IMR-90 (cell line): Measurements from ENCODE around the gene ARMC5. TPM values are rescaled to one million over a fixed set of nuclear protein-coding genes. Genes with fewer than 3 reads are reported as not detected.

ENCODE experiments used
- ATAC-seq: fragments of 200-7000 bp; cut with Tn5 transposase; 2 replicates; pipeline ENCODE4 v1.9.1; 2020; ENCODE audit warnings: low read depth, mild to moderate bottlenecking, moderate library complexity
- BruUV-seq: library from RNA; stranded (reverse); fragments of 400-500 nt; replicated peaks from 2 replicates; lab custom pipeline; 2021; lab: Mats Ljungman, UMichigan
- CTCF ChIA-PET: fragments of 300-600 bp; formaldehyde crosslinking; extraction: SDS; loops from one replicate; lab custom pipeline; 2021; ENCODE audit warnings: antibody characterized with exemption; lab: Yijun Ruan, JAX
- POLR2A ChIA-PET: fragments of 300-600 bp; sonication (Branson Sonifier 250); formaldehyde crosslinking; loops from one replicate; lab custom pipeline; 2022; ENCODE audit warnings: antibody characterized with exemption; ENCODE audit not compliant: unreplicated experiment; lab: Charles Lee
- DNase-seq: peaks from one replicate; pipeline ENCODE4 v3.0.0; 2013
- H2AFZ ChIP-seq: replicated peaks from 2 replicates; pipeline ENCODE3; 2013; ENCODE audit warnings: low read length, mild to moderate bottlenecking; ENCODE audit not compliant: poor library complexity
- H2AK5ac ChIP-seq: 2 replicates; pipeline ENCODE4 v1.6.1; 2013; ENCODE audit warnings: low read depth, low read length, inconsistent platforms
- H2AK9ac ChIP-seq: replicated peaks from 2 replicates; pipeline ENCODE3; 2013; ENCODE audit warnings: mild to moderate bottlenecking, low read depth, low read length, moderate library complexity; ENCODE audit not compliant: poor library complexity
- H2BK120ac ChIP-seq: 2 replicates; pipeline ENCODE4 v1.6.1; 2013; ENCODE audit warnings: low read depth, low read length, inconsistent platforms
- H2BK15ac ChIP-seq: 3 replicates; pipeline ENCODE4 v1.6.1; 2013; ENCODE audit warnings: low read depth, low read length, inconsistent platforms
- H2BK20ac ChIP-seq: 2 replicates; pipeline ENCODE4 v1.6.1; 2013; ENCODE audit warnings: low read depth, mild to moderate bottlenecking, inconsistent platforms, low read length, moderate library complexity
- H2BK5ac ChIP-seq: 2 replicates; pipeline ENCODE4 v1.6.1; 2013; ENCODE audit warnings: mild to moderate bottlenecking, low read depth, low read length, inconsistent platforms; ENCODE audit not compliant: poor library complexity, severe bottlenecking
- H3K14ac ChIP-seq: replicated peaks from 2 replicates; pipeline ENCODE4 v1.6.1; 2013; ENCODE audit warnings: low read depth, low read length, inconsistent platforms
- H3K18ac ChIP-seq: 2 replicates; pipeline ENCODE4 v1.6.1; 2013; ENCODE audit warnings: low read depth, low read length, control low read depth
- H3K23ac ChIP-seq: 2 replicates; pipeline ENCODE4 v1.6.1; 2013; ENCODE audit warnings: low read depth, low read length, inconsistent platforms
- H3K27ac ChIP-seq: 2 replicates; pipeline ENCODE4 v1.5.1; 2013; ENCODE audit warnings: mild to moderate bottlenecking, control low read depth, low read length; ENCODE audit not compliant: insufficient read depth
- H3K27me3 ChIP-seq: 2 replicates; pipeline ENCODE4 v1.6.1; 2013; ENCODE audit warnings: low read length; ENCODE audit not compliant: control insufficient read depth, insufficient read depth
- H3K36me3 ChIP-seq: 2 replicates; pipeline ENCODE4 v1.6.1; 2013; ENCODE audit warnings: low read length, mixed read lengths; ENCODE audit not compliant: control insufficient read depth, insufficient read depth
- H3K4ac ChIP-seq: 2 replicates; pipeline ENCODE4 v1.6.1; 2013; ENCODE audit warnings: low read depth, low read length, inconsistent platforms
- H3K4me1 ChIP-seq: 2 replicates; pipeline ENCODE4 v1.6.1; 2013; ENCODE audit warnings: low read length, mixed read lengths; ENCODE audit not compliant: control insufficient read depth, insufficient read depth
- H3K4me2 ChIP-seq: 2 replicates; pipeline ENCODE4 v1.6.1; 2013; ENCODE audit warnings: low read depth, mild to moderate bottlenecking, control low read depth, low read length, moderate library complexity
- H3K4me3 ChIP-seq: 2 replicates; pipeline ENCODE4 v1.5.1; 2013; ENCODE audit warnings: low read depth, mild to moderate bottlenecking, control low read depth, low read length, moderate library complexity; ENCODE audit not compliant: insufficient read depth
- H3K56ac ChIP-seq: 2 replicates; pipeline ENCODE4 v1.6.1; 2013; ENCODE audit warnings: low read length, inconsistent platforms; ENCODE audit not compliant: insufficient read depth; ENCODE audit errors: extremely low read depth
- H3K79me1 ChIP-seq, 2 experiments: 2 replicates each; pipeline ENCODE4 v1.6.1; 2013; ENCODE audit warnings: low read length in 2 of 2, inconsistent platforms in 1 of 2, low read depth in 1 of 2
- H3K9ac ChIP-seq: 2 replicates; pipeline ENCODE4 v1.6.1; 2013; ENCODE audit warnings: low read depth, low read length, control low read depth
- H3K9me1 ChIP-seq: 2 replicates; pipeline ENCODE4 v1.6.1; 2013; ENCODE audit warnings: low read length, inconsistent platforms; ENCODE audit not compliant: insufficient read depth
- H3K9me3 ChIP-seq: 2 replicates; pipeline ENCODE4 v1.6.1; 2013; ENCODE audit warnings: low read length; ENCODE audit not compliant: control insufficient read depth, insufficient read depth
- H4K20me1 ChIP-seq: 2 replicates; pipeline ENCODE4 v1.6.1; 2013; ENCODE audit warnings: low read length, inconsistent platforms; ENCODE audit not compliant: insufficient read depth
- H4K5ac ChIP-seq: 2 replicates; pipeline ENCODE4 v1.6.1; 2013; ENCODE audit warnings: mild to moderate bottlenecking, low read depth, low read length, control low read depth
- H4K8ac ChIP-seq, 2 experiments: 2 replicates each; pipeline ENCODE4 v1.6.1; 2013; ENCODE audit warnings: low read depth in 2 of 2, low read length in 2 of 2, control low read depth in 1 of 2, inconsistent platforms in 1 of 2
- H4K91ac ChIP-seq: 2 replicates; pipeline ENCODE4 v1.6.1; 2013; ENCODE audit warnings: low read depth, low read length, inconsistent platforms; ENCODE audit not compliant: insufficient read depth
- ELK1 ChIP-seq: fragments of 150-350 bp; IDR thresholded peaks from 2 replicates; pipeline ENCODE4 v1.6.1; 2016; ENCODE audit warnings: low read depth, mild to moderate bottlenecking, low read length, moderate library complexity, borderline replicate concordance
- MAZ ChIP-seq: IDR thresholded peaks from 2 replicates; pipeline ENCODE4 v1.6.1; 2012; ENCODE audit warnings: low read depth, mild to moderate bottlenecking, low read length, improper control_type of control experiment, moderate library complexity, borderline replicate concordance
- MXI1 ChIP-seq: IDR thresholded peaks from 2 replicates; pipeline ENCODE4 v1.6.1; 2012; ENCODE audit warnings: low read depth, mild to moderate bottlenecking, low read length, moderate library complexity, borderline replicate concordance
- POLR2A ChIP-seq: IDR thresholded peaks from 2 replicates; pipeline ENCODE4 v1.6.1; 2012; ENCODE audit warnings: mild to moderate bottlenecking, low read depth, low read length
- RAD21 ChIP-seq: IDR thresholded peaks from 2 replicates; pipeline ENCODE4 v1.6.1; 2012; ENCODE audit warnings: low read length, improper control_type of control experiment
- USF2 ChIP-seq: fragments of 150-350 bp; IDR thresholded peaks from 2 replicates; pipeline ENCODE4 v1.6.1; 2017; ENCODE audit warnings: mild to moderate bottlenecking, antibody characterized with exemption, low read length, low read depth
- WGBS, 2 experiments: methylation state at CpG; one replicate each; pipeline versions ENCODE4 v1.1.5 to v1.1.7; 2013; ENCODE audit warnings: missing lambda C conversion rate in 2 of 2; ENCODE audit not compliant: insufficient read length in 1 of 2; ENCODE audit errors: extremely low coverage in 2 of 2; 5-methylcytosine and 5-hydroxymethylcytosine counted together
- dilution Hi-C: fragments of 300-500 bp; cut with HindIII; formaldehyde crosslinking; loops from one replicate; pipeline ENCODE4 v1.14.3; 2018; ENCODE audit warnings: low sequenced_read_pairs; ENCODE audit not compliant: unreplicated experiment
- in situ Hi-C: fragments of 300-500 bp; cut with MboI; formaldehyde crosslinking; loops from 3 replicates; pipeline ENCODE4 v1.14.3; 2019; ENCODE audit warnings: low sequenced_read_pairs, inconsistent platforms, mixed read lengths
- intact Hi-C: fragments of 100-400 bp; cut with micrococcal nuclease; formaldehyde crosslinking; loops from 2 replicates; pipeline ENCODE4 v1.10.0; 2022
- polyA plus RNA-seq, 3 experiments: library from polyadenylated mRNA; depleted of rRNA; stranded (reverse); fragments of >200 nt; gene quantifications; 2 replicates each; pipeline ENCODE4 v1.2.3, GENCODE V29; 2012; ENCODE audit warnings: low replicate concordance in 1 of 3
- total RNA-seq: library from RNA; depleted of rRNA; stranded (reverse); fragments of >200 nt; gene quantifications from 2 replicates; pipeline ENCODE4 v1.2.3, GENCODE V29; 2012

The ARMC5 gene
- total and polyA plus RNA-seq, 2 of the 4 experiments (the other 2 are of a cell fraction) = 2.3 to 7.5 TPM

- Histone ChIP-seq H3K14ac (peak within 1 kb of the TSS; percentile 95), H4K5ac (peak within 1 kb of the TSS; percentile 94), H3K9me3 (no peaks in the 10 kb centered on the region), H4K20me1 (no peaks in the 10 kb centered on the region), H3K9ac (peak within 1 kb of the TSS; percentile 98), H3K23ac (peak within 1 kb of the TSS; percentile 92), H2BK120ac (peak within 1 kb of the TSS; percentile 55), H2BK20ac (peak within 1 kb of the TSS; percentile 20; the same call in 1 of the 2 replicates), H3K27ac (peak within 1 kb of the TSS; percentile 99), H3K4me2 (peak within 1 kb of the TSS; percentile 99), H3K36me3 (peaks cover 14% of the 10 kb centered on the region), H2BK15ac (no peak within 1 kb of the TSS), H3K79me1 (peaks cover 16 to 52% of the 10 kb centered on the region in 2 experiments; a peak in 3 of 4 replicates), H3K4ac (peak within 1 kb of the TSS; percentile 98), H2AFZ (peak within 1 kb of the TSS; percentile 95), H3K27me3 (no peaks in the 10 kb centered on the region), H3K4me1 (peaks cover 5% of the 10 kb centered on the region), H3K18ac (peak within 1 kb of the TSS; percentile 88), H3K4me3 (peak within 1 kb of the TSS; percentile 94), H2BK5ac (peak within 1 kb of the TSS; percentile 94), H3K56ac (peak within 1 kb of the TSS; percentile 90), H2AK9ac (peak within 1 kb of the TSS; percentile 99), H3K9me1 (peaks cover 2% of the 10 kb centered on the region; the same call in 1 of the 2 replicates), H4K8ac (peak within 1 kb of the TSS; percentile 93 to 94), H4K91ac (peak within 1 kb of the TSS; percentile 94), H2AK5ac (peak within 1 kb of the TSS; percentile 100)
- TF ChIP-seq USF2 (no peak), MAZ (peak; percentile 74; the same call in 1 of the 2 replicates), RAD21 (no peak), ELK1 (0 out of 2 replicates have a peak, but pooled peaks have one; percentile 80), MXI1 (peak; percentile 89), POLR2A (peak; percentile 94)
- ChIA-PET POLR2A (interaction anchor here (0.6 to 1.6 kb wide), 5 partner anchors 10 to 369 kb away, joined by 5 to 10 read pairs (median 5); partner anchors contain the start of gene ZNF267), CTCF (no interaction called here)
- in situ Hi-C loops (loop anchor here (5.0 to 25.0 kb wide), 3 partner anchors 63 to 369 kb away; partner anchors contain the start of gene ZNF843), intact Hi-C loops (loop anchor here (1.0 to 10.0 kb wide), 4 partner anchors 21 to 361 kb away; partner anchors contain the start of gene ZNF843), dilution Hi-C loops (no loop called here)
- 0% methylated on average over 42 of the region's 65 CpGs; no CpG with 5 or more reads in 1 of the 2 experiments for WGBS, 2 experiments
- BruUV-seq = TSS peak; percentile 72
- peak; percentile 93 for ATAC-seq
- DNase-seq = peak; percentile 87
Observed at GRCh38 chr16:31507929-31508705, 48.8 kb downstream of the ARMC5 start, which contains the start of gene RUSF1. TSS of gene RUSF1 (minus strand) at chr16:31508391. CDS start at chr16:31508373, 18 bp downstream.
